IPS-NIHi7 (cell line): ENCODE data around the gene PLEKHB1.
A peak's percentile ranks its signal among the peaks of the same experiment; 100 is the strongest.

Source experiments
- DNase-seq: peaks from one replicate; pipeline ENCODE4 v3.0.0; 2012; ENCODE audit warnings: mixed read lengths; ENCODE audit errors: extremely low spot score

Gene PLEKHB1

GRCh38 chr11:73648121-73648520 lies 1.7 kb downstream of the PLEKHB1 start:
- no peak for DNase-seq

- DNase-seq: no peak
Observed at GRCh38 chr11:73648571-73649046, 2.2 kb downstream of the PLEKHB1 start.

GRCh38 chr11:73649206-73649605 lies 2.8 kb downstream of the PLEKHB1 start:
- DNase-seq: no peak

GRCh38 chr11:73650400-73650799 lies 4.0 kb downstream of the PLEKHB1 start:
- no peak for DNase-seq

GRCh38 chr11:73651252-73651651 lies 4.9 kb downstream of the PLEKHB1 start:
- DNase-seq: no peak

- no peak for DNase-seq
Observed at GRCh38 chr11:73651661-73652045, 5.3 kb downstream of the PLEKHB1 start.

- DNase-seq: no peak
Observed at GRCh38 chr11:73652046-73652730, 5.8 kb downstream of the PLEKHB1 start.

GRCh38 chr11:73652856-73653559 lies 6.6 kb downstream of the PLEKHB1 start:
- no peak for DNase-seq

- no peak for DNase-seq
Observed at GRCh38 chr11:73653996-73654395, 7.6 kb downstream of the PLEKHB1 start.

- DNase-seq: no peak
Observed at GRCh38 chr11:73654482-73655021, 8.2 kb downstream of the PLEKHB1 start.

GRCh38 chr11:73655686-73656085 lies 9.3 kb downstream of the PLEKHB1 start:
- no peak for DNase-seq

- DNase-seq: no peak
Observed at GRCh38 chr11:73656985-73657384, 10.6 kb downstream of the PLEKHB1 start.

GRCh38 chr11:73659961-73660360 lies 13.6 kb downstream of the PLEKHB1 start:
- DNase-seq: no peak

GRCh38 chr11:73660497-73661034 lies 14.2 kb downstream of the PLEKHB1 start:
- no peak for DNase-seq

- peak; percentile 99 for DNase-seq
Observed at GRCh38 chr11:73661035-73661628, 14.8 kb downstream of the PLEKHB1 start.

GRCh38 chr11:73662445-73663157 lies 16.2 kb downstream of the PLEKHB1 start:
- DNase-seq: no peak

- DNase-seq: no peak
Observed at GRCh38 chr11:73663604-73664495, 17.5 kb downstream of the PLEKHB1 start.

GRCh38 chr11:73664877-73665276 lies 18.5 kb downstream of the PLEKHB1 start:
- no peak for DNase-seq

GRCh38 chr11:73667891-73668290 lies 21.5 kb downstream of the PLEKHB1 start:
- no peak for DNase-seq

- DNase-seq: no peak
Observed at GRCh38 chr11:73670808-73671207, 24.4 kb downstream of the PLEKHB1 start.

GRCh38 chr11:73671701-73672100 lies 25.3 kb downstream of the PLEKHB1 start:
- DNase-seq: no peak
